ENCODE data around the gene LRRN2. TPM values are rescaled to one million over a fixed set of nuclear protein-coding genes. Genes with fewer than 3 reads are reported as not detected.

Gene LRRN2
- total and polyA plus RNA-seq, 2 experiments from 2014 or later = 0.74 to 2.6 TPM

DNA sequence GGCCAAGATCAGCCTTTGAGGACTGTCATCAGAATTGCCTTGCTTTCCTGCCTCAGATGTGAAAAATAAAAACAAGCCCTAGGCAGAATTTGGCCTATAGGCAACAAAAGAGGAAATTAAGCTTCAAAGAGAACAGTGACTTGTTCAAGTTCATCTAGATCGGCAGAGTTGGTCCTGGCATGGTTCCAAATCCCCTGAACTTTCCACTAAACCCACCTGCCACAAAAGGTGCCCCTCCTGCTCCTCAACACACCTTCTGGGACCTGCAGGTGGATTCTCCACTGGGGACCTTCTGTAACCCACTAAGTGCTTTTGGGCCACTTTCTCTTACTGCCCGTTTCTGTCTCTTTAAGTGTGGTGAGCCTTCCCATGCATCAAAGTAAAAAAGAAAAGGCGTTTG is 42.5 kb upstream of the LRRN2 start:
- H3K9me2 ChIP-seq (ENCODE audit: insufficient read depth) = no peaks in the 10 kb centered on the region
- TF ChIP-seq STAT1 (IDR thresholded peaks at IDR 0.05; ENCODE audit: unreplicated experiment) (no peak), CREB1 (CRISPR knock-in tag; IDR thresholded peaks at IDR 0.05; ENCODE audit: low read depth) (no peak), ZNF331 (CRISPR knock-in tag; IDR thresholded peaks at IDR 0.05; ENCODE audit: low read depth) (no peak), EZH2 (IDR thresholded peaks at IDR 0.05; ENCODE audit: low read depth, unreplicated experiment) (no peak), ZNF114 (CRISPR knock-in tag; IDR thresholded peaks at IDR 0.05) (no peak), NANOG (IDR thresholded peaks at IDR 0.05; ENCODE audit: borderline replicate concordance) (no peak), EZH2phosphoT487 (IDR thresholded peaks at IDR 0.05; ENCODE audit: unreplicated experiment) (no peak), JUNB (IDR thresholded peaks at IDR 0.05; ENCODE audit: unreplicated experiment) (no peak), POLR2AphosphoS5 (IDR thresholded peaks at IDR 0.05; ENCODE audit: low read depth) (no peak)
- TF ChIP-seq, protein P1, sequence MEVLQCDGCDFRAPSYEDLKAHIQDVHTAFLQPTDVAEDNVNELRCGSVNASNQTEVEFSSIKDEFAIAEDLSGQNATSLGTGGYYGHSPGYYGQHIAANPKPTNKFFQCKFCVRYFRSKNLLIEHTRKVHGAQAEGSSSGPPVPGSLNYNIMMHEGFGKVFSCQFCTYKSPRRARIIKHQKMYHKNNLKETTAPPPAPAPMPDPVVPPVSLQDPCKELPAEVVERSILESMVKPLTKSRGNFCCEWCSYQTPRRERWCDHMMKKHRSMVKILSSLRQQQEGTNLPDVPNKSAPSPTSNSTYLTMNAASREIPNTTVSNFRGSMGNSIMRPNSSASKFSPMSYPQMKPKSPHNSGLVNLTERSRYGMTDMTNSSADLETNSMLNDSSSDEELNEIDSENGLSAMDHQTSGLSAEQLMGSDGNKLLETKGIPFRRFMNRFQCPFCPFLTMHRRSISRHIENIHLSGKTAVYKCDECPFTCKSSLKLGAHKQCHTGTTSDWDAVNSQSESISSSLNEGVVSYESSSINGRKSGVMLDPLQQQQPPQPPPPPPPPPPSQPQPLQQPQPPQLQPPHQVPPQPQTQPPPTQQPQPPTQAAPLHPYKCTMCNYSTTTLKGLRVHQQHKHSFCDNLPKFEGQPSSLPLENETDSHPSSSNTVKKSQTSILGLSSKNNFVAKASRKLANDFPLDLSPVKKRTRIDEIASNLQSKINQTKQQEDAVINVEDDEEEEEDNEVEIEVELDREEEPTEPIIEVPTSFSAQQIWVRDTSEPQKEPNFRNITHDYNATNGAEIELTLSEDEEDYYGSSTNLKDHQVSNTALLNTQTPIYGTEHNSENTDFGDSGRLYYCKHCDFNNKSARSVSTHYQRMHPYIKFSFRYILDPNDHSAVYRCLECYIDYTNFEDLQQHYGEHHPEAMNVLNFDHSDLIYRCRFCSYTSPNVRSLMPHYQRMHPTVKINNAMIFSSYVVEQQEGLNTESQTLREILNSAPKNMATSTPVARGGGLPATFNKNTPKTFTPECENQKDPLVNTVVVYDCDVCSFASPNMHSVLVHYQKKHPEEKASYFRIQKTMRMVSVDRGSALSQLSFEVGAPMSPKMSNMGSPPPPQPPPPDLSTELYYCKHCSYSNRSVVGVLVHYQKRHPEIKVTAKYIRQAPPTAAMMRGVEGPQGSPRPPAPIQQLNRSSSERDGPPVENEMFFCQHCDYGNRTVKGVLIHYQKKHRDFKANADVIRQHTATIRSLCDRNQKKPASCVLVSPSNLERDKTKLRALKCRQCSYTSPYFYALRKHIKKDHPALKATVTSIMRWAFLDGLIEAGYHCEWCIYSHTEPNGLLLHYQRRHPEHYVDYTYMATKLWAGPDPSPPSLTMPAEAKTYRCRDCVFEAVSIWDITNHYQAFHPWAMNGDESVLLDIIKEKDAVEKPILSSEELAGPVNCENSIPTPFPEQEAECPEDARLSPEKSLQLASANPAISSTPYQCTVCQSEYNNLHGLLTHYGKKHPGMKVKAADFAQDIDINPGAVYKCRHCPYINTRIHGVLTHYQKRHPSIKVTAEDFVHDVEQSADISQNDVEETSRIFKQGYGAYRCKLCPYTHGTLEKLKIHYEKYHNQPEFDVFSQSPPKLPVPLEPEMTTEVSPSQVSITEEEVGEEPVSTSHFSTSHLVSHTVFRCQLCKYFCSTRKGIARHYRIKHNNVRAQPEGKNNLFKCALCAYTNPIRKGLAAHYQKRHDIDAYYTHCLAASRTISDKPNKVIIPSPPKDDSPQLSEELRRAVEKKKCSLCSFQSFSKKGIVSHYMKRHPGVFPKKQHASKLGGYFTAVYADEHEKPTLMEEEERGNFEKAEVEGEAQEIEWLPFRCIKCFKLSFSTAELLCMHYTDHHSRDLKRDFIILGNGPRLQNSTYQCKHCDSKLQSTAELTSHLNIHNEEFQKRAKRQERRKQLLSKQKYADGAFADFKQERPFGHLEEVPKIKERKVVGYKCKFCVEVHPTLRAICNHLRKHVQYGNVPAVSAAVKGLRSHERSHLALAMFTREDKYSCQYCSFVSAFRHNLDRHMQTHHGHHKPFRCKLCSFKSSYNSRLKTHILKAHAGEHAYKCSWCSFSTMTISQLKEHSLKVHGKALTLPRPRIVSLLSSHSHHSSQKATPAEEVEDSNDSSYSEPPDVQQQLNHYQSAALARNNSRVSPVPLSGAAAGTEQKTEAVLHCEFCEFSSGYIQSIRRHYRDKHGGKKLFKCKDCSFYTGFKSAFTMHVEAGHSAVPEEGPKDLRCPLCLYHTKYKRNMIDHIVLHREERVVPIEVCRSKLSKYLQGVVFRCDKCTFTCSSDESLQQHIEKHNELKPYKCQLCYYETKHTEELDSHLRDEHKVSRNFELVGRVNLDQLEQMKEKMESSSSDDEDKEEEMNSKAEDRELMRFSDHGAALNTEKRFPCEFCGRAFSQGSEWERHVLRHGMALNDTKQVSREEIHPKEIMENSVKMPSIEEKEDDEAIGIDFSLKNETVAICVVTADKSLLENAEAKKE (CRISPR knock-in tag; IDR thresholded peaks at IDR 0.05) = no peak
- TF ChIP-seq, protein P2, sequence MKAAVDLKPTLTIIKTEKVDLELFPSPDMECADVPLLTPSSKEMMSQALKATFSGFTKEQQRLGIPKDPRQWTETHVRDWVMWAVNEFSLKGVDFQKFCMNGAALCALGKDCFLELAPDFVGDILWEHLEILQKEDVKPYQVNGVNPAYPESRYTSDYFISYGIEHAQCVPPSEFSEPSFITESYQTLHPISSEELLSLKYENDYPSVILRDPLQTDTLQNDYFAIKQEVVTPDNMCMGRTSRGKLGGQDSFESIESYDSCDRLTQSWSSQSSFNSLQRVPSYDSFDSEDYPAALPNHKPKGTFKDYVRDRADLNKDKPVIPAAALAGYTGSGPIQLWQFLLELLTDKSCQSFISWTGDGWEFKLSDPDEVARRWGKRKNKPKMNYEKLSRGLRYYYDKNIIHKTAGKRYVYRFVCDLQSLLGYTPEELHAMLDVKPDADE (IDR thresholded peaks at IDR 0.05) = no peak
- TF ChIP-seq, protein P3, sequence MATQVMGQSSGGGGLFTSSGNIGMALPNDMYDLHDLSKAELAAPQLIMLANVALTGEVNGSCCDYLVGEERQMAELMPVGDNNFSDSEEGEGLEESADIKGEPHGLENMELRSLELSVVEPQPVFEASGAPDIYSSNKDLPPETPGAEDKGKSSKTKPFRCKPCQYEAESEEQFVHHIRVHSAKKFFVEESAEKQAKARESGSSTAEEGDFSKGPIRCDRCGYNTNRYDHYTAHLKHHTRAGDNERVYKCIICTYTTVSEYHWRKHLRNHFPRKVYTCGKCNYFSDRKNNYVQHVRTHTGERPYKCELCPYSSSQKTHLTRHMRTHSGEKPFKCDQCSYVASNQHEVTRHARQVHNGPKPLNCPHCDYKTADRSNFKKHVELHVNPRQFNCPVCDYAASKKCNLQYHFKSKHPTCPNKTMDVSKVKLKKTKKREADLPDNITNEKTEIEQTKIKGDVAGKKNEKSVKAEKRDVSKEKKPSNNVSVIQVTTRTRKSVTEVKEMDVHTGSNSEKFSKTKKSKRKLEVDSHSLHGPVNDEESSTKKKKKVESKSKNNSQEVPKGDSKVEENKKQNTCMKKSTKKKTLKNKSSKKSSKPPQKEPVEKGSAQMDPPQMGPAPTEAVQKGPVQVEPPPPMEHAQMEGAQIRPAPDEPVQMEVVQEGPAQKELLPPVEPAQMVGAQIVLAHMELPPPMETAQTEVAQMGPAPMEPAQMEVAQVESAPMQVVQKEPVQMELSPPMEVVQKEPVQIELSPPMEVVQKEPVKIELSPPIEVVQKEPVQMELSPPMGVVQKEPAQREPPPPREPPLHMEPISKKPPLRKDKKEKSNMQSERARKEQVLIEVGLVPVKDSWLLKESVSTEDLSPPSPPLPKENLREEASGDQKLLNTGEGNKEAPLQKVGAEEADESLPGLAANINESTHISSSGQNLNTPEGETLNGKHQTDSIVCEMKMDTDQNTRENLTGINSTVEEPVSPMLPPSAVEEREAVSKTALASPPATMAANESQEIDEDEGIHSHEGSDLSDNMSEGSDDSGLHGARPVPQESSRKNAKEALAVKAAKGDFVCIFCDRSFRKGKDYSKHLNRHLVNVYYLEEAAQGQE (IDR thresholded peaks at IDR 0.05; ENCODE audit: unreplicated experiment) = no peak
- TF ChIP-seq, protein P4, sequence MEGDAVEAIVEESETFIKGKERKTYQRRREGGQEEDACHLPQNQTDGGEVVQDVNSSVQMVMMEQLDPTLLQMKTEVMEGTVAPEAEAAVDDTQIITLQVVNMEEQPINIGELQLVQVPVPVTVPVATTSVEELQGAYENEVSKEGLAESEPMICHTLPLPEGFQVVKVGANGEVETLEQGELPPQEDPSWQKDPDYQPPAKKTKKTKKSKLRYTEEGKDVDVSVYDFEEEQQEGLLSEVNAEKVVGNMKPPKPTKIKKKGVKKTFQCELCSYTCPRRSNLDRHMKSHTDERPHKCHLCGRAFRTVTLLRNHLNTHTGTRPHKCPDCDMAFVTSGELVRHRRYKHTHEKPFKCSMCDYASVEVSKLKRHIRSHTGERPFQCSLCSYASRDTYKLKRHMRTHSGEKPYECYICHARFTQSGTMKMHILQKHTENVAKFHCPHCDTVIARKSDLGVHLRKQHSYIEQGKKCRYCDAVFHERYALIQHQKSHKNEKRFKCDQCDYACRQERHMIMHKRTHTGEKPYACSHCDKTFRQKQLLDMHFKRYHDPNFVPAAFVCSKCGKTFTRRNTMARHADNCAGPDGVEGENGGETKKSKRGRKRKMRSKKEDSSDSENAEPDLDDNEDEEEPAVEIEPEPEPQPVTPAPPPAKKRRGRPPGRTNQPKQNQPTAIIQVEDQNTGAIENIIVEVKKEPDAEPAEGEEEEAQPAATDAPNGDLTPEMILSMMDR (conservative IDR thresholded peaks at IDR 0.05; ENCODE audit: low read depth in 2 of 2) = no peak
- no peaks in the 10 kb centered on the region for H3F3A ChIP-seq (replicated peaks; ENCODE audit: low read depth)
- no peak overlapping the region for H3K27ac ChIP-seq (ENCODE audit: low read depth)
- H3K27me3 Mint-ChIP-seq (ENCODE audit: insufficient read depth, low read depth, poor library complexity) = peaks cover 8% of the 10 kb centered on the region
- DNase-seq (ENCODE audit: low spot score) = no peak
- no peaks in the 10 kb centered on the region for H3K36me3 ChIP-seq (ENCODE audit: insufficient read depth)
- peaks cover 15% of the 10 kb centered on the region; the same call in 1 of the 2 replicates for H3K4me1 ChIP-seq (ENCODE audit: insufficient read depth)
- H3K4me1 Mint-ChIP-seq = peaks cover 24% of the 10 kb centered on the region
- no peak overlapping the region for H3K27ac Mint-ChIP-seq
- H4K20me1 ChIP-seq (replicated peaks; ENCODE audit: insufficient read depth) = no peaks in the 10 kb centered on the region
- H2AFZ ChIP-seq = 0 out of 2 replicates have a peak overlapping the region, but pooled peaks have one; percentile 28
- H3K9me3 Mint-ChIP-seq = no peaks in the 10 kb centered on the region
- no peaks in the 10 kb centered on the region for H3K36me3 Mint-ChIP-seq (ENCODE audit: low read depth)
- no peak overlapping the region for H3K4me3 Mint-ChIP-seq
- 0 out of 2 replicates have a peak, but pooled peaks cover 5% of the 10 kb centered on the region for H3K27me3 ChIP-seq (ENCODE audit: insufficient read depth)
- no peak for ATAC-seq
- no peak overlapping the region for H3K4me3 ChIP-seq
- no peaks in the 10 kb centered on the region for H3K79me2 ChIP-seq (replicated peaks; ENCODE audit: insufficient read depth)
- H3K4me2 ChIP-seq = no peak overlapping the region

Measured in GM23338 (cell line).